LNCAP (cell line): Measurements from ENCODE around the gene SERINC2.

Experiments used
- CTCF ChIP-seq: fragments of 450-650 bp; IDR thresholded peaks from 2 replicates; pipeline ENCODE4 v1.5.1; 2017; ENCODE audit warnings: mild to moderate bottlenecking

The SERINC2 gene

GRCh38 chr1:31420716-31421115 is 7.7 kb downstream of the SERINC2 start:
- TF ChIP-seq CTCF = no peak

- TF ChIP-seq CTCF = peak; percentile 38; the same call in 1 of the 2 replicates
These were observed 8.5 kb downstream of the SERINC2 start for GRCh38 chr1:31421371-31422040.

GRCh38 chr1:31422505-31423319 is 9.7 kb downstream of the SERINC2 start:
- TF ChIP-seq CTCF = peak; percentile 94

GRCh38 chr1:31423418-31423947 is 10.5 kb downstream of the SERINC2 start:
- TF ChIP-seq CTCF = no peak

- no peak for TF ChIP-seq CTCF
These were observed 11.6 kb downstream of the SERINC2 start for GRCh38 chr1:31424568-31424967.

- no peak for TF ChIP-seq CTCF
These were observed 12.5 kb downstream of the SERINC2 start for GRCh38 chr1:31425301-31426081.

GRCh38 chr1:31426249-31426922 is 13.4 kb downstream of the SERINC2 start:
- TF ChIP-seq CTCF = no peak
